SU-DHL-6 (cell line): ENCODE measurements around the gene MTMR3.

Experiments
- H2AFZ ChIP-seq: fragments of 200-600 bp; sonication (generic); 2 replicates; pipeline ENCODE4 v1.6.1; 2014; ENCODE audit warnings: low read depth, mild to moderate bottlenecking, moderate library complexity, mixed read lengths, antibody characterized with exemption, low read length; ENCODE audit not compliant: severe bottlenecking
- H3F3A ChIP-seq: fragments of 200-600 bp; shearing (Covaris generic); 2 replicates; pipeline ENCODE4 v1.6.0; 2016; ENCODE audit warnings: antibody characterized with exemption, mild to moderate bottlenecking; ENCODE audit not compliant: insufficient read depth
- H3K27ac ChIP-seq: fragments of 200-600 bp; sonication (generic); 2 replicates; pipeline ENCODE4 v1.5.1; 2016; ENCODE audit warnings: low read depth, mild to moderate bottlenecking, low read length, moderate library complexity, mixed read lengths
- H3K27me3 ChIP-seq: fragments of 200-600 bp; sonication (generic), shearing (Covaris generic); 2 replicates; pipeline ENCODE4 v1.6.0; 2014; ENCODE audit warnings: mild to moderate bottlenecking, low read length
- H3K36me3 ChIP-seq: fragments of 200-600 bp; sonication (generic); 2 replicates; pipeline ENCODE4 v1.6.1; 2014; ENCODE audit warnings: mild to moderate bottlenecking, low read length, mixed read lengths
- H3K4me2 ChIP-seq: fragments of 300-600, 200-600 bp; shearing (Covaris generic), sonication (generic); 2 replicates; pipeline ENCODE4 v1.6.0; 2014; ENCODE audit warnings: low read length, low read depth, mild to moderate bottlenecking; ENCODE audit not compliant: poor library complexity, severe bottlenecking
- H3K4me3 ChIP-seq: fragments of 200-600 bp; sonication (generic); 2 replicates; pipeline ENCODE4 v1.5.1; 2014; ENCODE audit warnings: antibody characterized with exemption, low read length, mild to moderate bottlenecking, mixed read lengths; ENCODE audit not compliant: insufficient read depth, poor library complexity, severe bottlenecking
- H3K79me2 ChIP-seq: fragments of 200-600 bp; sonication (generic); 2 replicates; pipeline ENCODE4 v1.6.1; 2014; ENCODE audit warnings: mild to moderate bottlenecking, low read length, moderate library complexity; ENCODE audit not compliant: insufficient read depth
- H3K9ac ChIP-seq: fragments of 200-600 bp; sonication (generic); 2 replicates; pipeline ENCODE4 v1.7.0; 2014; ENCODE audit warnings: mild to moderate bottlenecking, low read length
- H3K9me2 ChIP-seq: fragments of 200-600 bp; sonication (generic); replicated peaks from 2 replicates; pipeline ENCODE4 v1.6.1; 2014; ENCODE audit warnings: low read length; ENCODE audit not compliant: insufficient read depth
- H3K9me3 ChIP-seq: fragments of 200-600 bp; sonication (generic); 2 replicates; pipeline ENCODE4 v1.6.1; 2014; ENCODE audit warnings: low read length, mixed read lengths; ENCODE audit not compliant: insufficient read depth
- H4K20me1 ChIP-seq: fragments of 200-600 bp; sonication (generic); 2 replicates; pipeline ENCODE4 v1.6.1; 2014; ENCODE audit warnings: low read depth, mild to moderate bottlenecking, antibody characterized with exemption, low read length, moderate library complexity, mixed read lengths
- CTCF ChIP-seq: fragments of 200-600 bp; sonication (generic); IDR thresholded peaks from one replicate; pipeline ENCODE4 v1.5.1; 2017; ENCODE audit warnings: antibody characterized with exemption, mild to moderate bottlenecking, low read length, moderate library complexity; ENCODE audit not compliant: insufficient read depth, poor library complexity, severe bottlenecking
- EZH2phosphoT487 ChIP-seq: fragments of 200-600 bp; sonication (generic), shearing (Covaris generic); conservative IDR thresholded peaks from 2 replicates; pipeline ENCODE4 v1.6.1; 2018; ENCODE audit warnings: mild to moderate bottlenecking, antibody characterized with exemption, low read length, moderate library complexity, mixed read lengths

Gene MTMR3

DNA sequence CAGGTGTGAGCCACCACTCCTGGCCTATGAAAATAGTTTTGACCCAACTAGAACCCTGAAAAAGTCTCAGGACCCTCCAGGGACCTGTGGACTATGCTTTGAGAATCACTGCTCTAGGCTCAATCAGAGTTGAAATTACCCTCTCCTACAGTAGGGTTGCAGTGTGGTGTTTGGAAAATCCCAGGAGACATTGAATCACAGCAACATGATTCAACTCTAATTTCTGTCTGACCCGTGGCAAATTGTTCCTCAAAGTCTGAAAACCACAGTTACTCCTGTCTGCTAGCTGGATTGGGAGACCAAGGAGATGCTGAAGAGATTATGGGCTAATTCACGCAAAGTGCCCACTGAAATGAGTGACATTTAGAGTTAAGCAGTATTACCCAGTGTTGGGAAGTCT lies 5.4 kb upstream of the MTMR3 start:
- Histone ChIP-seq H3K9me3 (no peaks in the 10 kb centered on the region), H4K20me1 (no peaks in the 10 kb centered on the region), H3K4me3 (no peak overlapping the region), H2AFZ (no peak overlapping the region), H3K9ac (no peak overlapping the region), H3K27ac (no peak overlapping the region), H3K4me2 (no peak overlapping the region), H3K36me3 (no peaks in the 10 kb centered on the region), H3K79me2 (no peaks in the 10 kb centered on the region), H3K9me2 (no peaks in the 10 kb centered on the region), H3F3A (no peaks in the 10 kb centered on the region), H3K27me3 (no peaks in the 10 kb centered on the region)
- TF ChIP-seq EZH2phosphoT487 = no peak
- TF ChIP-seq CTCF = no peak

GRCh38 chr22:29879753-29880152 lies 3.2 kb upstream of the MTMR3 start:
- TF ChIP-seq CTCF = no peak
- no peak for TF ChIP-seq EZH2phosphoT487
- H3K36me3 ChIP-seq = no peaks in the 10 kb centered on the region
- H3K9me3 ChIP-seq = no peaks in the 10 kb centered on the region
- no peak overlapping the region for H3K4me2 ChIP-seq
- no peak overlapping the region for H2AFZ ChIP-seq
- no peaks in the 10 kb centered on the region for H3F3A ChIP-seq
- H3K9ac ChIP-seq = no peak overlapping the region
- no peaks in the 10 kb centered on the region for H3K27me3 ChIP-seq
- no peaks in the 10 kb centered on the region for H3K9me2 ChIP-seq
- peaks cover 3% of the 10 kb centered on the region; the same call in 1 of the 2 replicates for H3K79me2 ChIP-seq
- no peak overlapping the region for H3K4me3 ChIP-seq
- no peak overlapping the region for H3K27ac ChIP-seq
- no peaks in the 10 kb centered on the region for H4K20me1 ChIP-seq

DNA sequence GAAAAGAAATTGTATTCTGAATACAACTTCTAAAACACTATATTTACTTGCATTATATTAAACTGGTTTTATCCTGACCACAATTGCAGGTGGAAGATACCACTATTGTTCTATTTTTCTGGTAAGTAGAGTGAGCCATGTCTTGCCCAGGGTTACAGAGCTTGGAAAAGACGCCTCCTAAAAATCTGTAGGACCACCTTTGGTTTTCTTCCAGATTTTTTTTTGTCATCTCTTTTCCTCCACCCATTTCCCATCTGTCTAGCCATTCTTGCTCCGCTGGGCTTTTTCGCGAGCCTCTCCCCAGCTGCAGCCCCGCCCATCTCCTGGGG lies 294 bp upstream of the MTMR3 start:
- Histone ChIP-seq H3K36me3 (no peaks in the 10 kb centered on the region), H3K9me3 (no peaks in the 10 kb centered on the region), H3F3A (no peaks in the 10 kb centered on the region), H3K27me3 (no peaks in the 10 kb centered on the region), H3K9me2 (no peaks in the 10 kb centered on the region), H3K9ac (peak overlapping the region; percentile 79), H3K4me3 (peak overlapping the region; percentile 83), H3K27ac (no peak overlapping the region), H2AFZ (no peak overlapping the region), H3K4me2 (peak overlapping the region; percentile 52), H4K20me1 (0 out of 2 replicates have a peak, but pooled peaks cover 8% of the 10 kb centered on the region), H3K79me2 (peaks cover 3% of the 10 kb centered on the region; the same call in 1 of the 2 replicates)
- TF ChIP-seq EZH2phosphoT487 (no peak), CTCF (no peak)
